GM18519 (cell line): ENCODE data around the gene KLHDC2.
"Not testable (repeated sequence)": the region's sequence is repeated elsewhere in the genome, so short reads cannot be mapped to it uniquely, and the experiment has no call there.

Experiments used
- ATAC-seq: cut with Tn5 transposase; IDR thresholded peaks from one replicate; pipeline ENCODE4 v1.9.1; 2021; ENCODE audit warnings: mild to moderate bottlenecking, moderate library complexity; ENCODE audit not compliant: unreplicated experiment, low FRiP score

Gene KLHDC2

GRCh38 chr14:49774106-49774505 lies 6.2 kb downstream of the KLHDC2 start:
- no peak for ATAC-seq

- no peak for ATAC-seq
Observed at GRCh38 chr14:49778421-49778820, 10.5 kb downstream of the KLHDC2 start.

GRCh38 chr14:49781040-49781439 lies 13.1 kb downstream of the KLHDC2 start:
- not testable (repeated sequence) for ATAC-seq

GRCh38 chr14:49783394-49784014 lies 15.6 kb downstream of the KLHDC2 start:
- no peak for ATAC-seq

GRCh38 chr14:49786315-49786714 lies 18.4 kb downstream of the KLHDC2 start:
- no peak for ATAC-seq

GRCh38 chr14:49792618-49793017 lies 24.7 kb downstream of the KLHDC2 start:
- no peak for ATAC-seq

- ATAC-seq = no peak
Observed at GRCh38 chr14:49796025-49796424, 28.1 kb downstream of the KLHDC2 start.

GRCh38 chr14:49808780-49809179 lies 40.8 kb downstream of the KLHDC2 start:
- no peak for ATAC-seq

- ATAC-seq = not testable (repeated sequence)
Observed at GRCh38 chr14:49816118-49816517, 48.2 kb downstream of the KLHDC2 start.

GRCh38 chr14:49816844-49817243 lies 48.9 kb downstream of the KLHDC2 start:
- no peak for ATAC-seq

GRCh38 chr14:49820176-49820575 lies 52.2 kb downstream of the KLHDC2 start:
- no peak for ATAC-seq

- ATAC-seq = no peak
Observed at GRCh38 chr14:49828640-49829039, 60.7 kb downstream of the KLHDC2 start.
